Activated CD4-positive, alpha-beta T cell treated with anti-CD3 and anti-CD28 coated beads, Interleukin-2, amount 10 ng/mL, durations not matched to agents 7 days and 5 days (primary cell): Measurements from ENCODE around the gene TUSC7. TPM values are rescaled to one million over a fixed set of nuclear protein-coding genes. Genes with fewer than 3 reads are reported as not detected.

Experiments
- CTCF ChIA-PET: fragments of 350-600 bp; sonication (Branson Sonifier 250); formaldehyde crosslinking; loops from one replicate; lab custom pipeline; 2021; ENCODE audit warnings: antibody characterized with exemption; lab: Charles Lee
- POLR2A ChIA-PET: fragments of 350-600 bp; sonication (Branson Sonifier 250); formaldehyde crosslinking; loops from one replicate; lab custom pipeline; 2021; ENCODE audit warnings: antibody characterized with exemption; lab: Charles Lee
- DNase-seq: peaks from one replicate; pipeline ENCODE4 v3.0.0-alpha.2; 2020
- H3K27ac Mint-ChIP-seq: one replicate; pipeline ENCODE4 v1.8.0; 2021; ENCODE audit warnings: mild to moderate bottlenecking, moderate library complexity, mixed read lengths
- H3K27me3 Mint-ChIP-seq: one replicate; pipeline ENCODE4 v1.8.0; 2021; ENCODE audit warnings: mixed read lengths
- H3K36me3 Mint-ChIP-seq: one replicate; pipeline ENCODE4 v1.8.0; 2021; ENCODE audit warnings: low read depth, mixed read lengths
- H3K4me1 Mint-ChIP-seq: one replicate; pipeline ENCODE4 v1.8.0; 2021; ENCODE audit warnings: mixed read lengths
- H3K4me3 Mint-ChIP-seq: one replicate; pipeline ENCODE4 v1.8.0; 2021; ENCODE audit warnings: mild to moderate bottlenecking, moderate library complexity, mixed read lengths
- H3K9me3 Mint-ChIP-seq: one replicate; pipeline ENCODE4 v1.8.0; 2021; ENCODE audit warnings: mixed read lengths
- total RNA-seq, 2 experiments: library from RNA; stranded (reverse); gene quantifications; one replicate each; pipeline ENCODE4 v1.2.3, GENCODE V29; 2021

The TUSC7 gene
- not detected for total RNA-seq

- Mint-ChIP-seq H3K4me3 (no peak within 1 kb of the TSS), H3K36me3 (no peaks in the 10 kb centered on the region), H3K4me1 (no peaks in the 10 kb centered on the region), H3K27ac (no peak within 1 kb of the TSS), H3K9me3 (no peaks in the 10 kb centered on the region), H3K27me3 (no peaks in the 10 kb centered on the region)
- CTCF ChIA-PET: interaction anchor here (0.7 kb wide), 1 partner anchor 1221 kb away, joined by 3 read pairs; no protein-coding TSS in a partner anchor
- no peak for DNase-seq
- POLR2A ChIA-PET: no interaction called here
Observed at GRCh38 chr3:116709479-116709878, at the start of gene TUSC7. Gene TUSC7, plus strand, starts transcription at chr3:116709779.

DNA sequence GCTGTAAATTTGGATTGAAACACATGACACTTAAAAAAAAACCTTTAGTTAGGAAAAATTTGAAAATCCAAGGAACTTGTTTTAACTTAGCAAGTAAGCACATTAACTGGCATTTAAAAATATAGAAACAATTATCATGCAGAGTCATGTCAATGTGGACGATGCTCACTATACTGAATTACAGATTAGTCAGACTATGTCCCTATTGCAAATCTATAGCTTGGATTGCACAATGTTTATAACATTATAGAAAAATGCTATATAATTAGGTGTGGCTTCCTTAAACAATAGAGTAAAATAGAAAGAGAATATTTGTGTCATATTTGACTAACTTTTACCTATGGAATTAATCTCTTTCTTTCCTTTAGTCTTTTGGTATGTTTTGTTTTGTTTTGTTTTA lies 48.4 kb upstream of the TUSC7 start:
- CTCF ChIA-PET: no interaction called here
- no peaks in the 10 kb centered on the region for H3K27me3 Mint-ChIP-seq

DNA sequence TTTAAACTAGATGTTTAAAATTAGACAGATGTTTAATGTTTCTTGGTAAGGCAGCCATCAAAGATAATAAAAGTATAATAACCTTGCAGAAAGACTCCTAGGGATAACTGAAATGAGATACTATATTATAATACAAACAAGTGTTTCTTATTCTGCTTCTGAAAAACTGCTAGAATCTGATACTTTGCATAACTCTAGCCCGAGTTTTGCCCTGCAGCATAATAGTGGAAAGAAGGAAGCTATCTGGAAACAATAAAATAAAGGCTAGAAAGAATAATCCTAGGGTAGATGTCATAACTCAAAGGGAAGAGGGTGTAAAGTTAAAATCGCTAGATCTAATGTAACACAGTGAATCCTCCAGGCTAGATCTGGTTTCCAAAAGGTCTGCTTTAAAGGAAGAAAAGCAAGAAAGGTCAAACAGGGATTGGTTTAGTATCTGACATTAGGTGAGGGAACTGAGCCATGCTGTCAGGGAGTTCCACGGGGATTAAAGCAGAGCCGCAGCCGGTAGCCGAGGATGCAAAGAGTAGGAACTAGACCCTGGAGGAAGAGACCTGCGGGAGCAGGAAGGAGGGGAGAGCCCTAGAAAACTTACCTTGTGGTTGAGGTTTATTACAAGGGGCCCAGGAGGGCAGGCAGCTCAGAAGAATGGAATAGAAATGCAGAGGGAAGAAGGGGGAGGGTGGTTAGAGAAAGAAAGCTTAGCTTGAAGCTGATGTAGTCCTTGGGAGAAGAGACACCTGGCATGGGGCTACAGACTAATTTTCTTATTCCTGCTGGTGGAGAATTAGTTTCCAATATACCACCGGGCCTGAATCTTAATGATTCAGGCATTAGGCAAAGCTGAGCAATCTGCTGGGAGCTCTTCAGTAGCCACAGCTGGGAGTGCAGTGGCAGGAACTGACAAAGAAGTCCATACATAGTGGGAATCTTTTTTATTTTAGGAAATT lies 46.1 kb upstream of the TUSC7 start:
- Mint-ChIP-seq H3K27ac (no peak overlapping the region), H3K4me1 (no peaks in the 10 kb centered on the region), H3K9me3 (no peaks in the 10 kb centered on the region), H3K27me3 (no peaks in the 10 kb centered on the region), H3K36me3 (no peaks in the 10 kb centered on the region), H3K4me3 (no peak overlapping the region)
- DNase-seq: no peak
- CTCF ChIA-PET: no interaction called here
- POLR2A ChIA-PET: no interaction called here

More for the DNA sequence above, 48.4 kb upstream of the TUSC7 start:
- Mint-ChIP-seq H3K4me1 (no peaks in the 10 kb centered on the region), H3K4me3 (no peak overlapping the region), H3K27ac (no peak overlapping the region), H3K9me3 (no peaks in the 10 kb centered on the region), H3K36me3 (no peaks in the 10 kb centered on the region)
- POLR2A ChIA-PET: no interaction called here
- DNase-seq: no peak

- Mint-ChIP-seq H3K4me1 (no peaks in the 10 kb centered on the region), H3K9me3 (no peaks in the 10 kb centered on the region), H3K36me3 (no peaks in the 10 kb centered on the region), H3K27me3 (no peaks in the 10 kb centered on the region), H3K27ac (no peak overlapping the region), H3K4me3 (no peak overlapping the region)
- DNase-seq: no peak
- ChIA-PET CTCF (interaction anchor here (0.7 kb wide), 1 partner anchor 9 kb away, joined by 3 read pairs; no protein-coding TSS in a partner anchor), POLR2A (no interaction called here)
Observed at GRCh38 chr3:116667324-116667723, 42.3 kb upstream of the TUSC7 start.

GRCh38 chr3:116667791-116668190 lies 41.8 kb upstream of the TUSC7 start:
- Mint-ChIP-seq H3K36me3 (no peaks in the 10 kb centered on the region), H3K27me3 (no peaks in the 10 kb centered on the region), H3K9me3 (peaks cover 3% of the 10 kb centered on the region), H3K4me1 (no peaks in the 10 kb centered on the region), H3K27ac (no peak overlapping the region), H3K4me3 (no peak overlapping the region)
- ChIA-PET POLR2A (no interaction called here), CTCF (interaction anchor here (0.7 kb wide), 1 partner anchor 8 kb away, joined by 3 read pairs; no protein-coding TSS in a partner anchor)
- DNase-seq: no peak

DNA sequence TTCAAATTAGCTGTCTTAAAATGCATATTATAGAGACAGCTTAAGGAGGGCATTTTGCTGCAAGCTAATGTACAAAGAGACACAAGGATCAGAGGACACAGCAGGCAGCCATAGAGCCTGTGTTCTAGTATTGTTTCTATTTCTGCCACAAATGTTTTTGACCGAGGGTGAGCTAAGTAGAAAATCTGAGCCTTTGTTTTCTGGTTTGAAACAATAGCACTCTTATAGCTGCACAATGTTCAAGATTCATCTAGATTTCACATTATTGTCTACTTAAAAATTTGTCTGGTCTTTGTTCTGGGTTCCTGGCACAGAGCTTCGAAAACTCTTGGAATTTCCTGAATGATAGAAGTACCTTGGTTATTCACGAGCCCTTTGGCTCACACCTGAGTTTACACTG lies 40.0 kb upstream of the TUSC7 start:
- ChIA-PET CTCF (interaction anchor here (0.9 kb wide), 1 partner anchor 12 kb away, joined by 3 read pairs; no protein-coding TSS in a partner anchor), POLR2A (no interaction called here)
- no peak overlapping the region for H3K4me3 Mint-ChIP-seq
- H3K36me3 Mint-ChIP-seq: no peaks in the 10 kb centered on the region
- H3K9me3 Mint-ChIP-seq: peaks cover 4% of the 10 kb centered on the region
- DNase-seq: no peak
- H3K27ac Mint-ChIP-seq: no peak overlapping the region
- H3K4me1 Mint-ChIP-seq: no peaks in the 10 kb centered on the region
- H3K27me3 Mint-ChIP-seq: no peaks in the 10 kb centered on the region

GRCh38 chr3:116671151-116671550 lies 38.4 kb upstream of the TUSC7 start:
- Mint-ChIP-seq H3K36me3 (no peaks in the 10 kb centered on the region), H3K4me3 (no peak overlapping the region), H3K27me3 (no peaks in the 10 kb centered on the region), H3K9me3 (peaks cover 4% of the 10 kb centered on the region), H3K4me1 (no peaks in the 10 kb centered on the region), H3K27ac (no peak overlapping the region)
- POLR2A ChIA-PET: no interaction called here
- CTCF ChIA-PET: no interaction called here
- DNase-seq: no peak

DNA sequence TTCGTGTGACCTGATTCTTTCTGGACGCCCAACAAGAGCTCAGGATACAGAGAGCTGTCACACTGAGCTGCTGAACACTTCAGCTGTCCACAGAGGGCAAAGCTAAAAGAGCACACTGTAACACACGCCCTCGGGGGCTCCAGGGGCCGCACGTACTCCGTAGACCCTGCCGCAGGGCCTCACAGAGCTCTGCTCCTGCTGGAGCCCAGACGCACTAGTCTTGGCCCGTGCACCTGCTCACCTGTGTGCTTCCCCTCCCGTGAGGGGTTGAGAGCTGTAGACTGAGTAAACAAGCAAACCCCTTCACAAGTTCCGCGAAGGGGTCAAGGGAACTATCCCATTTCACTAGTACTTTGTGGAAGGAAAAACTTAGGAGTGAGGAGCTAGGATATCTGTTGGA lies 30.7 kb upstream of the TUSC7 start:
- ChIA-PET POLR2A (no interaction called here), CTCF (interaction anchor here (1.4 kb wide), 1 partner anchor 21 kb away, joined by 3 read pairs; no protein-coding TSS in a partner anchor)
- no peak for DNase-seq
- H3K27me3 Mint-ChIP-seq: no peaks in the 10 kb centered on the region
- H3K27ac Mint-ChIP-seq: no peak overlapping the region
- no peak overlapping the region for H3K4me3 Mint-ChIP-seq
- no peaks in the 10 kb centered on the region for H3K36me3 Mint-ChIP-seq
- no peaks in the 10 kb centered on the region for H3K4me1 Mint-ChIP-seq
- H3K9me3 Mint-ChIP-seq: no peaks in the 10 kb centered on the region

GRCh38 chr3:116691041-116691440 lies 18.5 kb upstream of the TUSC7 start:
- Mint-ChIP-seq H3K27ac (no peak overlapping the region), H3K9me3 (peaks cover 4% of the 10 kb centered on the region), H3K4me1 (no peaks in the 10 kb centered on the region), H3K27me3 (no peaks in the 10 kb centered on the region), H3K36me3 (no peaks in the 10 kb centered on the region), H3K4me3 (no peak overlapping the region)
- ChIA-PET POLR2A (no interaction called here), CTCF (no interaction called here)
- DNase-seq: no peak

- Mint-ChIP-seq H3K27ac (no peak overlapping the region), H3K4me1 (no peaks in the 10 kb centered on the region), H3K36me3 (no peaks in the 10 kb centered on the region), H3K9me3 (no peaks in the 10 kb centered on the region), H3K27me3 (no peaks in the 10 kb centered on the region), H3K4me3 (no peak overlapping the region)
- ChIA-PET POLR2A (no interaction called here), CTCF (no interaction called here)
- no peak for DNase-seq
Observed at GRCh38 chr3:116701070-116701469, 8.5 kb upstream of the TUSC7 start.

GRCh38 chr3:116702334-116702733 lies 7.2 kb upstream of the TUSC7 start:
- CTCF ChIA-PET: no interaction called here
- POLR2A ChIA-PET: no interaction called here

GRCh38 chr3:116707531-116707930 lies 2.0 kb upstream of the TUSC7 start:
- Mint-ChIP-seq H3K9me3 (no peaks in the 10 kb centered on the region), H3K27ac (no peak overlapping the region), H3K36me3 (no peaks in the 10 kb centered on the region), H3K27me3 (no peaks in the 10 kb centered on the region), H3K4me1 (no peaks in the 10 kb centered on the region), H3K4me3 (no peak overlapping the region)
- POLR2A ChIA-PET: no interaction called here
- no peak for DNase-seq
- CTCF ChIA-PET: no interaction called here

More at GRCh38 chr3:116702334-116702733, 7.2 kb upstream of the TUSC7 start:
- Mint-ChIP-seq H3K4me3 (no peak overlapping the region), H3K36me3 (no peaks in the 10 kb centered on the region), H3K4me1 (no peaks in the 10 kb centered on the region), H3K27me3 (no peaks in the 10 kb centered on the region), H3K27ac (no peak overlapping the region), H3K9me3 (no peaks in the 10 kb centered on the region)
- no peak for DNase-seq

- ChIA-PET CTCF (no interaction called here), POLR2A (no interaction called here)
- no peak overlapping the region for H3K4me3 Mint-ChIP-seq
- no peaks in the 10 kb centered on the region for H3K36me3 Mint-ChIP-seq
- no peaks in the 10 kb centered on the region for H3K27me3 Mint-ChIP-seq
- H3K4me1 Mint-ChIP-seq: no peaks in the 10 kb centered on the region
- H3K27ac Mint-ChIP-seq: no peak overlapping the region
- no peaks in the 10 kb centered on the region for H3K9me3 Mint-ChIP-seq
- no peak for DNase-seq
Observed at GRCh38 chr3:116716490-116716889, 6.9 kb downstream of the TUSC7 start.
